Neural progenitor cell (in vitro differentiated cells): ENCODE data around the gene SH3BGRL.

Experiments used
- EZH2 ChIP-seq: fragments of 200-600 bp; sonication (generic); IDR thresholded peaks from 2 replicates; pipeline ENCODE4 v1.6.1; 2017; ENCODE audit warnings: antibody characterized with exemption, mild to moderate bottlenecking, moderate library complexity
- EZH2phosphoT487 ChIP-seq: fragments of 200-600 bp; sonication (generic); IDR thresholded peaks from 2 replicates; pipeline ENCODE4 v1.6.1; 2017; ENCODE audit warnings: antibody characterized with exemption
- TF ChIP-seq, protein P1 (sequence below): fragments of 200-600 bp; sonication (generic); IDR thresholded peaks from 2 replicates; pipeline ENCODE4 v1.5.1; 2017; ENCODE audit warnings: antibody characterized with exemption, mild to moderate bottlenecking

DNA sequence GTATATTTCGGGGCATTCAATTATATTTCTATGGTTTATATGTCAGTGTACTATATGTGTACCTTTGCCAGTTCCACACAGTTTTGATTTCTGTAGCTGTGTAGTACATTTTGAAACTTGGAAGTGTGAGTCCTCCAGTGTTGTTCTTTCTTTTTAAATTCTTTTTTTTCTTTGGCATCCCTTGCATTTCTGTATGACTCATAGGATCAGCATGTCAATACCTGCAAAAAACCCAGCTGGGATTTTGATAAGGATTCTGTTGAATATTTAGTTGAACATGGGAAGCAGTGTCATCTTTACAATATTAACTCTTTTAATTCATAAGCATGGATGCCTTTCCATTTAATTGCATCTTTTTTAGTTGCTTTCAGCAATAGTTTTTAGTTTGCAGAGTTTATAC lies 100.0 kb downstream of the SH3BGRL start:
- TF ChIP-seq, protein P1, sequence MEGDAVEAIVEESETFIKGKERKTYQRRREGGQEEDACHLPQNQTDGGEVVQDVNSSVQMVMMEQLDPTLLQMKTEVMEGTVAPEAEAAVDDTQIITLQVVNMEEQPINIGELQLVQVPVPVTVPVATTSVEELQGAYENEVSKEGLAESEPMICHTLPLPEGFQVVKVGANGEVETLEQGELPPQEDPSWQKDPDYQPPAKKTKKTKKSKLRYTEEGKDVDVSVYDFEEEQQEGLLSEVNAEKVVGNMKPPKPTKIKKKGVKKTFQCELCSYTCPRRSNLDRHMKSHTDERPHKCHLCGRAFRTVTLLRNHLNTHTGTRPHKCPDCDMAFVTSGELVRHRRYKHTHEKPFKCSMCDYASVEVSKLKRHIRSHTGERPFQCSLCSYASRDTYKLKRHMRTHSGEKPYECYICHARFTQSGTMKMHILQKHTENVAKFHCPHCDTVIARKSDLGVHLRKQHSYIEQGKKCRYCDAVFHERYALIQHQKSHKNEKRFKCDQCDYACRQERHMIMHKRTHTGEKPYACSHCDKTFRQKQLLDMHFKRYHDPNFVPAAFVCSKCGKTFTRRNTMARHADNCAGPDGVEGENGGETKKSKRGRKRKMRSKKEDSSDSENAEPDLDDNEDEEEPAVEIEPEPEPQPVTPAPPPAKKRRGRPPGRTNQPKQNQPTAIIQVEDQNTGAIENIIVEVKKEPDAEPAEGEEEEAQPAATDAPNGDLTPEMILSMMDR: no peak
- TF ChIP-seq EZH2phosphoT487 (no peak), EZH2 (no peak)
